ENCODE results near the gene EYS.

Gene EYS

DNA sequence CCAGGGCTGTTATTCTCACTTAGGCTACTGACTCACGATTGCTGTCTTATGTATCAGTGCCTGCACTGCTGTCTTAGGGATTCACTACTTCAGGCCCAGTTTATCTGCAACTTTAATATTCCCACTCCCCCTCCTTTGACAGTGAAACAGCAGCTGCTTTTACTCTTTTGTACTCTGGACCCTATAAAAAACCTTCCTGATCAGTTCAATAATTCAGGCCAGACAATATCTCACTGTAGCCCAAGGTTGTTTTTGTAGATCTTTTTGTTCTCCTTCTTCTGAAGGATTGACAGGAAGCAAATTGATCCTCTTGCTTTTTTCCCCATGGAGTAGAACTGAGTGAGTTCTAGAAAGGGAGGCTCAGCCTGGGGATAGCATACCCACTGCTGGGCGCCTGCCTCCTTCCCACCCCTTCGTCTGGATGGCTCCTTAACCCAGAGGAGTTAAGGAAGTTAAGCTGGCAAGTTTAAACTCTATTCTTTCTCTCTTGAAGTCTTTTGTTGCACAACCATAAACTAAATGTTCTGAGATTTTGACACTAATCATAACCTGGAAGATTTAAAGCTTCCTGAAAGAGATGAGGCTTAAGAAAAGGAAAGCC is 22.0 kb upstream of the EYS start (continued):
- TF ChIP-seq, protein P1, sequence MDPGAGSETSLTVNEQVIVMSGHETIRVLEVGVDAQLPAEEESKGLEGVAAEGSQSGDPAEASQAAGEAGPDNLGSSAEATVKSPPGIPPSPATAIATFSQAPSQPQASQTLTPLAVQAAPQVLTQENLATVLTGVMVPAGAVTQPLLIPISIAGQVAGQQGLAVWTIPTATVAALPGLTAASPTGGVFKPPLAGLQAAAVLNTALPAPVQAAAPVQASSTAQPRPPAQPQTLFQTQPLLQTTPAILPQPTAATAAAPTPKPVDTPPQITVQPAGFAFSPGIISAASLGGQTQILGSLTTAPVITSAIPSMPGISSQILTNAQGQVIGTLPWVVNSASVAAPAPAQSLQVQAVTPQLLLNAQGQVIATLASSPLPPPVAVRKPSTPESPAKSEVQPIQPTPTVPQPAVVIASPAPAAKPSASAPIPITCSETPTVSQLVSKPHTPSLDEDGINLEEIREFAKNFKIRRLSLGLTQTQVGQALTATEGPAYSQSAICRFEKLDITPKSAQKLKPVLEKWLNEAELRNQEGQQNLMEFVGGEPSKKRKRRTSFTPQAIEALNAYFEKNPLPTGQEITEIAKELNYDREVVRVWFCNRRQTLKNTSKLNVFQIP (CRISPR knock-in tag; IDR thresholded peaks at IDR 0.05; ENCODE audit: borderline replicate concordance, low read depth), result no peak
- TF ChIP-seq, protein P2, sequence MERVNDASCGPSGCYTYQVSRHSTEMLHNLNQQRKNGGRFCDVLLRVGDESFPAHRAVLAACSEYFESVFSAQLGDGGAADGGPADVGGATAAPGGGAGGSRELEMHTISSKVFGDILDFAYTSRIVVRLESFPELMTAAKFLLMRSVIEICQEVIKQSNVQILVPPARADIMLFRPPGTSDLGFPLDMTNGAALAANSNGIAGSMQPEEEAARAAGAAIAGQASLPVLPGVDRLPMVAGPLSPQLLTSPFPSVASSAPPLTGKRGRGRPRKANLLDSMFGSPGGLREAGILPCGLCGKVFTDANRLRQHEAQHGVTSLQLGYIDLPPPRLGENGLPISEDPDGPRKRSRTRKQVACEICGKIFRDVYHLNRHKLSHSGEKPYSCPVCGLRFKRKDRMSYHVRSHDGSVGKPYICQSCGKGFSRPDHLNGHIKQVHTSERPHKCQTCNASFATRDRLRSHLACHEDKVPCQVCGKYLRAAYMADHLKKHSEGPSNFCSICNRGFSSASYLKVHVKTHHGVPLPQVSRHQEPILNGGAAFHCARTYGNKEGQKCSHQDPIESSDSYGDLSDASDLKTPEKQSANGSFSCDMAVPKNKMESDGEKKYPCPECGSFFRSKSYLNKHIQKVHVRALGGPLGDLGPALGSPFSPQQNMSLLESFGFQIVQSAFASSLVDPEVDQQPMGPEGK (CRISPR knock-in tag; IDR thresholded peaks at IDR 0.05; ENCODE audit: borderline replicate concordance), result no peak
- TF ChIP-seq ESRRG (CRISPR knock-in tag; IDR thresholded peaks at IDR 0.05), result no peak

DNA sequence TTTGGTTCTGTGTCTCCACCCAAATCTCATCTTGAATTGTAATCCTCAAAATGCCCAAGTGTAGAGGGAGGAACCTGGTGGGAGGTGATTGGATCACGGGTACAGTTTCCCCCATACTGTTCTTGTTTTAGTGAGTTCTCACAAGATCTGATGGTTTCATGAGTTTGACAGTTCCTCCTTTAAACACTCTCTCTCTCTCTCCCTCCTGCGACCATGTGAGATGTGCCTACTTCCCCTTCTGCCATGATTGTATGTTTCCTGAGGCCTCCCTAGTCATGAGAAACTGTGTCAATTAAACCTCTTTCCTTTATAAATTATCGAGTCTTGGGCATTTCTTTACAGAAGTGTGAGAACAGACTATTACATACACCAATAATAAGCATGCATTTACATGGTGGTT is 12.1 kb upstream of the EYS start:
- ATAC-seq, result no peak
- TF ChIP-seq ZNF565 (CRISPR knock-in tag; conservative IDR thresholded peaks at IDR 0.05; ENCODE audit: low read depth) (no peak), ZNF8 (CRISPR knock-in tag; IDR thresholded peaks at IDR 0.05) (no peak)
- TF ChIP-seq, protein P1 (CRISPR knock-in tag; IDR thresholded peaks at IDR 0.05; ENCODE audit: borderline replicate concordance, low read depth), result no peak

DNA sequence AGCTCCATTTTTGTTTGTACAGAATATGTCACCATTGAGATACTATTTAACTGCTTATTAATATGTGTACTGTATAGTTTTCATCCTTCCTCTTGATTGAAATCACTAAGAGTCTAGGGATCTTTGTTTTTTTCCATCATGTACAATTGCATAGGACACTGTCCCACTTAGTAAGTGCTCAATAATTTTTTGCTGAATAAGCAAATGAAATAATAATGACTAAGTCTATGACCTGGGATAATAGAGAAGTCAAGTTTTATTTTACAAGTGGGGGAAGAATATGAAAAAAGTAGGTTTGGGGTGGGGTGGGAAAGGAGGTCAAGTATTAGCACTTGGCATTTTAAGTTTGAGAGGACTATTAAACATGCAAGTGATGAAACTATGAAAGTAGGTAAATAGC is 4.5 kb upstream of the EYS start:
- TF ChIP-seq, protein P2 (CRISPR knock-in tag; IDR thresholded peaks at IDR 0.05; ENCODE audit: borderline replicate concordance), result no peak
- TF ChIP-seq PPARA (CRISPR knock-in tag; IDR thresholded peaks at IDR 0.05; ENCODE audit: borderline replicate concordance), result no peak
- TF ChIP-seq GLIS3 (CRISPR knock-in tag; IDR thresholded peaks at IDR 0.05), result no peak
- TF ChIP-seq SNAI2 (CRISPR knock-in tag; IDR thresholded peaks at IDR 0.05), result no peak
- no peak for TF ChIP-seq ZFP3 (CRISPR knock-in tag; IDR thresholded peaks at IDR 0.05)
- TF ChIP-seq, protein P3, sequence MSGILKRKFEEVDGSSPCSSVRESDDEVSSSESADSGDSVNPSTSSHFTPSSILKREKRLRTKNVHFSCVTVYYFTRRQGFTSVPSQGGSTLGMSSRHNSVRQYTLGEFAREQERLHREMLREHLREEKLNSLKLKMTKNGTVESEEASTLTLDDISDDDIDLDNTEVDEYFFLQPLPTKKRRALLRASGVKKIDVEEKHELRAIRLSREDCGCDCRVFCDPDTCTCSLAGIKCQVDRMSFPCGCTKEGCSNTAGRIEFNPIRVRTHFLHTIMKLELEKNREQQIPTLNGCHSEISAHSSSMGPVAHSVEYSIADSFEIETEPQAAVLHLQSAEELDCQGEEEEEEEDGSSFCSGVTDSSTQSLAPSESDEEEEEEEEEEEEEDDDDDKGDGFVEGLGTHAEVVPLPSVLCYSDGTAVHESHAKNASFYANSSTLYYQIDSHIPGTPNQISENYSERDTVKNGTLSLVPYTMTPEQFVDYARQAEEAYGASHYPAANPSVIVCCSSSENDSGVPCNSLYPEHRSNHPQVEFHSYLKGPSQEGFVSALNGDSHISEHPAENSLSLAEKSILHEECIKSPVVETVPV (CRISPR knock-in tag; IDR thresholded peaks at IDR 0.05), result no peak
- TF ChIP-seq ZC3H10 (CRISPR knock-in tag; IDR thresholded peaks at IDR 0.05), result no peak
- no peak for TF ChIP-seq ISL1 (CRISPR knock-in tag; IDR thresholded peaks at IDR 0.05)
- TF ChIP-seq, protein P4, sequence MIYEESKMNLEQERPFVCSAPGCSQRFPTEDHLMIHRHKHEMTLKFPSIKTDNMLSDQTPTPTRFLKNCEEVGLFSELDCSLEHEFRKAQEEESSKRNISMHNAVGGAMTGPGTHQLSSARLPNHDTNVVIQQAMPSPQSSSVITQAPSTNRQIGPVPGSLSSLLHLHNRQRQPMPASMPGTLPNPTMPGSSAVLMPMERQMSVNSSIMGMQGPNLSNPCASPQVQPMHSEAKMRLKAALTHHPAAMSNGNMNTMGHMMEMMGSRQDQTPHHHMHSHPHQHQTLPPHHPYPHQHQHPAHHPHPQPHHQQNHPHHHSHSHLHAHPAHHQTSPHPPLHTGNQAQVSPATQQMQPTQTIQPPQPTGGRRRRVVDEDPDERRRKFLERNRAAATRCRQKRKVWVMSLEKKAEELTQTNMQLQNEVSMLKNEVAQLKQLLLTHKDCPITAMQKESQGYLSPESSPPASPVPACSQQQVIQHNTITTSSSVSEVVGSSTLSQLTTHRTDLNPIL (CRISPR knock-in tag; IDR thresholded peaks at IDR 0.05; ENCODE audit: low read depth), result no peak
- TF ChIP-seq ZFP30 (CRISPR knock-in tag; IDR thresholded peaks at IDR 0.05), result no peak
- TF ChIP-seq ZNF565 (CRISPR knock-in tag; conservative IDR thresholded peaks at IDR 0.05; ENCODE audit: low read depth), result no peak
- no peak for TF ChIP-seq TOX (CRISPR knock-in tag; IDR thresholded peaks at IDR 0.05; ENCODE audit: borderline replicate concordance)
- no peak for ATAC-seq

DNA sequence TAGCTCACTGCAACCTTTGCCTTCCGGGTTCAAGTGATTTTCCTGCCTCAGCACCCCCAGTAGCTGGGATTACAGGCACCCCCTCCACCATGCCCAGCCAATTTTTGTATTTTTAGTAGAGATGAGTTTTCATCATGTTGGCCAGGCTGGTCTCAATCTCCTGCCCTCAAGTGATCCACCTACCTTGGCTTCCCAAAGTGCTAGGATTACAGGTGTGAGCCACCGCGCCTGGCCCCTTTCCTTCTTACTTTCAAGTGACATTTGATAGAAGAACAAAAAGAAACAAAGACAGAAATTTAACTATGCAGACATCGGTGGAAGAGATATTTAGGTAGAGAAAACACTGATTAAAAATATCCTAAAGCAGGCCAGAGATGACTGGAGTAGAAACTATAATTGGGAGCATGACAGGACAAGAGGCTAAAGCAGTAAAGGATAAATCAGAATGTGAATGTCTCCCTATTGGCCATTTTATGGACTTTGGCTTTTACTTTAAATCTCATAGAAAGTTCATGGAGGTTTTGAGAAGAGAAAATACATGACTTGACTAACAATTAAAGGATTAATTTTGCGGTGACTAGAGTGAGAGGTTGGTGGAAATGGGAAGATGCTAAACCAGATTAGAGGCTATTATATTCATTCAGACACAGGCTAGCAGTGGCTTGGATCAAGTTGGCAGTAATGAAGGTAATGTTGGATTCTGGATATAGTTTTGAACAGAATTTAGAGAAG is 2.2 kb upstream of the EYS start:
- ATAC-seq, result no peak
- TF ChIP-seq ZNF565 (CRISPR knock-in tag; conservative IDR thresholded peaks at IDR 0.05; ENCODE audit: low read depth) (no peak), OSR1 (CRISPR knock-in tag; IDR thresholded peaks at IDR 0.05) (no peak), CSDC2 (CRISPR knock-in tag; IDR thresholded peaks at IDR 0.05) (no peak), TCF4 (CRISPR knock-in tag; IDR thresholded peaks at IDR 0.05; ENCODE audit: borderline replicate concordance) (no peak), PPARA (CRISPR knock-in tag; IDR thresholded peaks at IDR 0.05; ENCODE audit: borderline replicate concordance) (no peak), BACH2 (CRISPR knock-in tag; IDR thresholded peaks at IDR 0.05; ENCODE audit: borderline replicate concordance) (no peak)
- TF ChIP-seq, protein P3 (CRISPR knock-in tag; IDR thresholded peaks at IDR 0.05), result no peak
- TF ChIP-seq, protein P2 (CRISPR knock-in tag; IDR thresholded peaks at IDR 0.05; ENCODE audit: borderline replicate concordance), result no peak

Data from SK-N-SH treated with all-trans-retinoic acid at 6 μM for 48 hours (cell line).